Kidney epithelial cell (primary cell): Measurements from ENCODE around the gene NAPSA. TPM values are rescaled to one million over a fixed set of nuclear protein-coding genes. Genes with fewer than 3 reads are reported as not detected.

Experiments
- DNase-seq: peaks from one replicate; pipeline ENCODE4 v3.0.0-alpha.2; 2010; ENCODE audit warnings: low read depth
- H3K27me3 ChIP-seq: 2 replicates; pipeline ENCODE4 v1.6.0; 2011; ENCODE audit warnings: low read length; ENCODE audit not compliant: control insufficient read depth, insufficient read depth
- H3K36me3 ChIP-seq: 2 replicates; pipeline ENCODE4 v1.5.1; 2011; ENCODE audit warnings: low read length; ENCODE audit not compliant: control insufficient read depth, insufficient read depth
- H3K4me3 ChIP-seq: 2 replicates; pipeline ENCODE4 v1.5.1; 2011; ENCODE audit warnings: low read depth, mild to moderate bottlenecking, control low read depth, low read length
- total RNA-seq: library from RNA; depleted of rRNA; stranded (reverse); fragments of >200 nt; gene quantifications from 2 replicates; pipeline ENCODE4 v1.2.3, GENCODE V29; 2015
- TF ChIP-seq, protein P1 (sequence below): IDR thresholded peaks from 2 replicates; pipeline ENCODE4 v1.5.1; 2011; ENCODE audit warnings: mild to moderate bottlenecking, moderate library complexity, low read length, control low read depth, inconsistent platforms; ENCODE audit not compliant: insufficient read depth, poor library complexity, severe bottlenecking

Gene NAPSA
- total RNA-seq, 1 donor from 2014 or later, result 1.8 TPM

- Histone ChIP-seq H3K27me3 (peaks cover 56% of the 10 kb centered on the region), H3K4me3 (no peak overlapping the region), H3K36me3 (no peaks in the 10 kb centered on the region)
- no peak for DNase-seq
- TF ChIP-seq, protein P1, sequence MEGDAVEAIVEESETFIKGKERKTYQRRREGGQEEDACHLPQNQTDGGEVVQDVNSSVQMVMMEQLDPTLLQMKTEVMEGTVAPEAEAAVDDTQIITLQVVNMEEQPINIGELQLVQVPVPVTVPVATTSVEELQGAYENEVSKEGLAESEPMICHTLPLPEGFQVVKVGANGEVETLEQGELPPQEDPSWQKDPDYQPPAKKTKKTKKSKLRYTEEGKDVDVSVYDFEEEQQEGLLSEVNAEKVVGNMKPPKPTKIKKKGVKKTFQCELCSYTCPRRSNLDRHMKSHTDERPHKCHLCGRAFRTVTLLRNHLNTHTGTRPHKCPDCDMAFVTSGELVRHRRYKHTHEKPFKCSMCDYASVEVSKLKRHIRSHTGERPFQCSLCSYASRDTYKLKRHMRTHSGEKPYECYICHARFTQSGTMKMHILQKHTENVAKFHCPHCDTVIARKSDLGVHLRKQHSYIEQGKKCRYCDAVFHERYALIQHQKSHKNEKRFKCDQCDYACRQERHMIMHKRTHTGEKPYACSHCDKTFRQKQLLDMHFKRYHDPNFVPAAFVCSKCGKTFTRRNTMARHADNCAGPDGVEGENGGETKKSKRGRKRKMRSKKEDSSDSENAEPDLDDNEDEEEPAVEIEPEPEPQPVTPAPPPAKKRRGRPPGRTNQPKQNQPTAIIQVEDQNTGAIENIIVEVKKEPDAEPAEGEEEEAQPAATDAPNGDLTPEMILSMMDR, result no peak
Observed at GRCh38 chr19:50310759-50311465, 54.5 kb downstream of the NAPSA start.

DNA sequence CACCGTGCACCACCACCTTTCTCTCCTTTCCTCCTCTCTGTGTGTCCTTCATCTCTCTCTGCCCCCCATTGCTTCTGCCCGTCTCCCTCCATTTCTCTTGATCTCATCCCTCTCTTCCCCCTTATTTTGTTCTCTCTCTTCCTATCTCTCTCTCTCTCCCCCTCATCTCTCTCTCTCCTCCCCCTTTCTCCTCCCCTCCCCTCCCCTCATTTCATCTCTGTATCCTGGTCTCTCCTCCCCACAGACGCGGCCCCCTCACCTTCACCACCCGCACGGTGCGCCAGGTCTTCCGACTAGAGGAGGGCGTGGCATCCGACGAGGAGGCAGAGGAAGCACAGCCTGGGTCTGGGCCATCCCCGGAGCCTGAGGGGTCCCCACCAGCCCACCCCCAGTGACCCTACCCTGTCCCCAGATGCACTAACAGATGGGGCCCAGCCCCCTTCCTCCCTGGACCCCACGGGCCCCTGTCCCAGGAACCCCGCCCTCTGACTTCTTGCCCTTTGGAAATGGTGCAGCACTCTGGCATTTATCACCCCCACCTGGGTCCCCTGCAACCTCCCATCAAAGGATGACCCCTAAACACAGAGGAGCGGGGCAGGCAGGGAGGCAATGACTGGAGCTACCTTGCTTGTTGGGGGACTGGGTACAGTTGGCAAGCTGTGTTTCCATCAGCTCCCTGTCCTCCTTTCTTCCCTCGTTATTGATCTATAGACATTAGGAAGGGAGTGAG, 55.9 kb downstream of the NAPSA start:
- no peak for DNase-seq
- Histone ChIP-seq H3K27me3 (peaks cover 44% of the 10 kb centered on the region), H3K36me3 (no peaks in the 10 kb centered on the region), H3K4me3 (no peak overlapping the region)
- TF ChIP-seq, protein P1, result no peak

DNA sequence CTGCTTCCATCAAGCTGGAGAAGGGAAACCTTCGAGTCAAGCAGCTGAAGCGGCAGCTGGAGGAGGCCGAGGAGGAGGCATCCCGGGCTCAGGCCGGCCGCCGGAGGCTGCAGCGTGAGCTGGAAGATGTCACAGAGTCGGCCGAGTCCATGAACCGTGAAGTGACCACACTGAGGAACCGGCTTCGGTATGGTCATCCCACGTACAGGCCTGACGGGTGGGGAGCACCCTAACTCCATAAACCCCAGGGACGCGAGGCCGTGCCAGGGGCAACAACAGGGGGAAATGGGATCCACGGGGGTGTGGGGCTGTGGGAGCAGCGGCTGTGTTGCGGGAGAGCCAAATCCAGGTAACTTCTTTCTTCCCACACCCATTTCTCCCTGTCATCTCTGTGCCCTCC, 56.4 kb downstream of the NAPSA start:
- Histone ChIP-seq H3K4me3 (no peak overlapping the region), H3K36me3 (no peaks in the 10 kb centered on the region), H3K27me3 (peaks cover 39% of the 10 kb centered on the region)
- no peak for DNase-seq
- TF ChIP-seq, protein P1, result no peak

Other genes starting within 250 kb of the NAPSA start
- not detected in 2 replicates for gene IZUMO2, start 202.4 kb downstream of the NAPSA start, total RNA-seq
- gene MYH14, start 162.0 kb downstream of the NAPSA start, total RNA-seq, result 87.8 and 96.0 TPM in 2 replicates
- 0.46 and 0.55 TPM in 2 replicates for gene KCNC3, start 36.3 kb downstream of the NAPSA start, total RNA-seq
- 73.4 and 86.5 TPM in 2 replicates for gene NR1H2, start 10.8 kb upstream of the NAPSA start, total RNA-seq
- gene POLD1, start 18.7 kb upstream of the NAPSA start, total RNA-seq, result 25.5 and 30.3 TPM in 2 replicates
- gene SPIB, start 53.3 kb upstream of the NAPSA start, total RNA-seq, result not detected in 2 replicates
- 0.21 TPM in 1 of 2 replicates, not detected in the other for gene MYBPC2, start 67.3 kb upstream of the NAPSA start, total RNA-seq
- gene EMC10, start 110.9 kb upstream of the NAPSA start, total RNA-seq, result 256 and 274 TPM in 2 replicates
- 8.5 and 9.9 TPM in 2 replicates for gene GARIN5A, start 111.2 kb upstream of the NAPSA start, total RNA-seq
- gene JOSD2, start 145.6 kb upstream of the NAPSA start, total RNA-seq, result 26.7 and 26.8 TPM in 2 replicates
- gene ASPDH, start 148.3 kb upstream of the NAPSA start, total RNA-seq, result not detected in 2 replicates
- 9.2 and 9.3 TPM in 2 replicates for gene LRRC4B, start 202.8 kb upstream of the NAPSA start, total RNA-seq